ENCODE measurements around the gene PRKCA.

- TF ChIP-seq SPI1 (IDR thresholded peaks at IDR 0.05; ENCODE audit: borderline replicate concordance, low read depth) (no peak), CTCF (IDR thresholded peaks at IDR 0.05; ENCODE audit: insufficient read depth, low read length) (no peak), REST (IDR thresholded peaks at IDR 0.05; ENCODE audit: insufficient replicate concordance, low read depth) (no peak)
Observed at GRCh38 chr17:66444031-66444430, 141.6 kb downstream of the PRKCA start.

Measured in HL-60 (cell line).